ENCODE data around the gene IER2.

Gene IER2

GRCh38 chr19:13146763-13147563, 3.2 kb upstream of the IER2 start:
- no peak for DNase-seq

DNA sequence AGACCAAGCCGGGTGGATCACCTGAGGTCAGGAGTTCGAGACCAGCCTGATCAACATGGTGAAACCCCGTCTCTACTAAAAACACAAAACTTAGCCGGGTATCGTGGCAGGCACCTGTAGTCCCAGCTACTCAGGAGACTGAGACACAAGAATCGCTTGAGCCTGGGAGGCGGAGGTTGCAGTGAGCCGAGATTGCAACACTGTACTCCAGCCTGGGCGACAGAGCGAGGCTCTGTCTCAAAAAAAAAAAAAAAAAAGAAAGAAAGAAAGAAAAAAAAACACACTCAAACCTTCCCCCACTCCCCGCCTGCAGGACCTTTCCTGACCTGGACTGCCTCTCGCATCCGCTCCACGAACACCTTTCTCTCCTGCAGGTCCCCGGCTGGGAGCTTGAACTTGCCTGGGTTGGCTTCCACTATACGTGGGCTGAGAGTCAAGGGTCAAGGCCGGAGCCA, 1.0 kb upstream of the IER2 start:
- peak in 1 of 6 experiments; percentile 29 for DNase-seq

DNA sequence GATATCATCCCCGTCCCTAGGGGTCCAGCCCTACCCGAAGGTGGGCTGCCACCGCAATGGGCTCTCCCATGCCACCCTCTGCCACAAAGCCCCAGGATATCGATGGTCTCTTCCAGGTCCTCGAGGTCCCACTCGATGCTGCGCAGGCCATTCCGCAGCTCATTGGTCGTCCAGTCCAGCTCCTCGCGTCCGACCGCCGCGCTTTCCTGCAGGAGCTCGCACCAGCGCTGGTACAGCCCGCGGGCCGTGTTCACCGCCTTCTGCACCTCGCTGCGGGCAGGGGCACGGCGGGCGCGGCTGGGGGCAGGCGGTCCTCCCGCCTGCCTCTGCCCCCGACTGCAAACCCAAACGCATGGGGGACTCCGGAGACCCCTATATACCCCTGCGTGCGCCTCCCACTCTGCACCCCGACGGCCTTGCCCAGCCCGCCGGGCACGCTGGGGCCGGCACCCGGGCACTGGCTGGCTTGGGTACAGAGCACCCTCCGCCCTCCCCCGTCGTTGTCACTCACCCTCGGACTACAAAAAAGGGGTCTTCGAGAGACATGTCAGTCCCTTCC, 504 bp upstream of the IER2 start:
- DNase-seq, result no peak

DNA sequence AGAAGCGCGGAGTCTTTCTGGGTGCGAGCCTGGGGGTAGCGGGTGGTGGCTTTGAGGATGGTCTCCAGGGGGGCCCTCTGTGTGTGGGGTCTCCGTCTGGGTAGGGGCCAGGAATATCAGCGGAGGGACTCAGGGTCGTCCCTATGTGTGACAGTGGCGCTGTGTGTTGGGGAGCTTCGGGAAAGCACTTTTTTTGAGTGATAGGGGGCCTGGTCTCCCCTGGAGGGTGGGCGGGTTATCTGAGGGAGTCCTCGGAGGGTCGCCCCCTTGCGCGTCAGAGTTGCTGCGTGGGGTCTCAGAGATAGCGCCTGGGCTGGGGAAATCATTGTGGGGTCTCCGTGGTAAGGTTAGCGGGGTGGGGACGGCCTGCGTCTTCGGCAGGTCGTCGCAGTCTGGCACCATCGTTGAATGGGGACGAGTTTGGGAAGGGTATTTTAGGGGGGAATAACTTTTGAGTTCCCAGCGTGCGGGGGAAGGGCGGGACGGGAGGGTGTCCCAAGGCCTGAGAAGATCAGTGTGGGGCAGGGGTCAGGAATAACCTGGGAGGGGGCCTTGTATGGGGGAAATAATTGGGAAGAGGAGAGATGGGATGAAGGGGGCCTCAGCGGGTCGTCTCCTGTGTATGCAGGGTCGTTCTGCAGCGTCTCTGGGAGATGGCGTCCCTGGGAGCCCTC, 857 bp downstream of the IER2 start:
- DNase-seq, result peak in 4 of 6 experiments; percentile 30 to 53 (median 40)

DNA sequence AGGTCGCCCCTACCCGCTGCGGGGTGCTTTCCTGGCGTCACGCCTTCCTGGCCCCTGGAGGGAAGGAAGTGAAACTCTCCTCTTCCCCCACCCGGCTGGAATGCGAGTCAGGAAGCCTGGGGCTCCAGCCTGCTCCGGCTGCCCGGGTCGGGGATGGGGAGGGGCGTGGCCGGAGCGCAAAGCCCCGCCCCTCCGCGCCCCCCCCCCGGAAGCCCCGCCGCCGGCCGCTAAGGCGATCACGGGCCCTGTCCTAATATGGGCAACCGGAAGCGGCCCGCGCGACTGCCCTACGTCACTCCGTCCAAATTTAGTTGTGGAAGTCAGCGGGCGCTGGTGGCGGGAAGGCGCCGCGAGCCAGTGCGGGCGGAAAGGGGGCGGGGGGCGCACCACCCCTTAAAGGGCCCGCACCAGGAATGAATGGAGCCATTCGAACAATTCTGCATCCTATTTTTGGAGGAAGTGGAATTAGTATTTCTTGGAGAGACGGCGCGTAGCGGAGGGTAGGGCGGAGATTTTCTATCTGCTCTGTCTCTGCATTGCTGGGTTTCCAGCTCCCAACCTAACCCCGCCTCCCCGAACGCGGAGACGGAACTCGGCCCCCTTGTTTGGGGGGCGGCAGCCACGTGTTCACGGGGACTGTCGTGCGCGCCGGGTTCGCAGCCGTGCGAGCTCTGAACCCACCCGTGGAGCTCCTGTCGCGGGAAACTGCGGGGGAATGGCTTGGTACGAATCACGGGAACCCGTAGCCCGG, 1.6 kb downstream of the IER2 start:
- DNase-seq, result peak; percentile 92 to 95 (median 93)

GRCh38 chr19:13152356-13152973, 2.3 kb downstream of the IER2 start:
- no peak for DNase-seq

GRCh38 chr19:13152974-13153568, 2.9 kb downstream of the IER2 start:
- DNase-seq, result peak; percentile 89 to 98 (median 95)

DNA sequence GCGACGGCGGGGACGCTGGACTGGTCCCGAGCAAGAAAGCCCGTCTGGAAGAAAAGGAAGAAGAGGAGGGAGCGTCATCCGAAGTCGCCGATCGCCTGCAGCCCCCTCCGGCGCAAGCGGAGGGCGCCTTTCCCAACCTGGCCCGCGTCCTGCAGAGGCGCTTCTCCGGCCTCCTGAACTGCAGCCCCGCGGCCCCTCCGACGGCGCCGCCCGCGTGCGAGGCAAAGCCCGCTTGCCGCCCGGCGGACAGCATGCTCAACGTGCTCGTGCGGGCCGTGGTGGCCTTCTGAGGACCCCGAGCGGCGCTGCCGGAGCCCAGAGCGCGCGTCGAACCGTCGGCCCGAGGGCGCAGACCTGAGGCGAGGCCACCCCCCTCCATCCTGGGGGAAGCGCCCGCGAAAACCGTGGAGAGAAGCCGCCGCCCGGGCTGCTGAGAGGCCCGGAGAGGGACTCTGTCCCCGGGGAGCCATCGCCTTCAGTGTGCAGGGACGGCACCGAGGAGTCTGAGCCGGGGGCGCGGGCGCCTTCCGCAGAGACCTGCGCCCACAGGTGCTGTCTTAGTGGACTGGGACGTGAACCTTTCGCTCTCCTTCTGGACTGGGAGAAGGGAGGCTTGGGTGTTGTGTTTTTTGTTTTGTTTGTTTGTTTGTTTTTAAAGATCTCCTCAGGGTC, 3.5 kb downstream of the IER2 start:
- peak in 3 of 6 experiments; percentile 32 to 42 (median 36) for DNase-seq

DNA sequence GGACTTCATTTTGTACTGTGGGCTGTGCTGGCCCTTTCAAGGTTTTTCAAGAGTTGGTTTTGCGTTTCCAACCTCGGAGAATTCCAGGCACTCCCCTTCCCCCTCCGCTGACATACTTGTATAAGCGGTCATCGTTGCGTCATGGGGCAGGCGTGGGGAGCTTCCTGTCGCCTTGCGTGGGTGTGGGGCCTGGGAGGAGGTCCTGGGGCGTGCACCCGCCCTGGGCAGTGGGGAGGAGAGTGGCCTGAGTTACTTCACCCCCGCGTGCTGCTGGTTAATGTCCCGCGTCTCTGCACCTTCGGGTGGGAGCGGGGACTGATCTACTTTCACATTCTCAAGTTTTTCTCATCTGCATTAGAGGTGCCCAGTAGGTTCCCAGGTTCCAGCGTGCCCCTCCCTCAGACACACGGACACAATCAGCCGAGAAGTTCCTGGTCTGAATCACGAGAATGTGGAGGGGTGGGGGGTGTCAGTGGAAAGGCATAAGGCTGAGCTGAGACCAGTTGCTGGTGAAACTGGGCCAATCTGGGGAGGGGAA, 4.1 kb downstream of the IER2 start:
- peak in 5 of 6 experiments; percentile 24 to 64 (median 52) for DNase-seq

- DNase-seq, result peak; percentile 60 to 81 (median 74)
Observed at GRCh38 chr19:13154911-13155471, 4.8 kb downstream of the IER2 start.

DNA sequence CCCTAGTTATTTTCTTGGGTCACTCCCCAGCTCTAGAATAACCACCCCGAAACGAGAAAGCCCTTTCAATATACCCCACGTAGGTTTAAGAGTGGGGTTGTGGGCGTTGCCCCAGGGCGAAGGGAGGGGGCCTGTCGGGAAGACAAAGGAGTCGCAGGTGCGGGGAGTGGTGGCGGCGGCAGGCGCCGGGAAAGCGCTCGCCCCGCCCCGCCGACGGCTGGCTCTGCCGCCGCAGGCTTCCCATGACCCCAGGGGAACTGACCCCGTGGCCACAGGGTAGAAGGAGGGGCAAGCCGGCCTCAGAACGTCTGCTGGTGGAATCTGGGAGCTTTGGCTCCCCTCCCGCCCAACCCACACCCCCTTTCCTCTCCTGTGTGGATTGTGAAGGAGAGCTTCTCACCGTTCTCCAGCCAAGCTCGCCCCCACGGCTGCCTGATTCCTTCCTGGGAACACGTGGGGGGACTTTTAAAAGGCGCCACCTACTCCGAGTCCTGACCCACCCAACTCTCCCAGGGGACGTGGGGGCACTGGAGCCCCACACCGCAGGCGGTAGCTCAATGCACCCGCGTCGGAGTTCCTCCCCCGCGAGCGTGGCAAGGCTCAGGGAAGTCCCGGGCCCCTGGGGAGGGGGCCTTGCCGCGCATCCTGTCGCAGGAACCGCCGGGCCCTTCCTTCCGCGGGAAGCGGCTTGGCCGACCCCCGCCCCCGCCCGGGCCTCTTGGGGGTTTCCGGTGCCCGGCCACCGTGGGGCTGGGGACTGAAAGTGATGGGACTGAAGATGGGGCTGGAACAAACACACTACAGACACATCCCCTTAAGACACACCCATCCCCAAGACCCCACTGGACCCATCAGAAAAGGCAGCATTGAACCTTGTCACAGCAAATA, 5.5 kb downstream of the IER2 start:
- peak; percentile 67 to 77 (median 75) for DNase-seq

GRCh38 chr19:13159713-13160112, 9.5 kb downstream of the IER2 start:
- no peak for DNase-seq

- DNase-seq, result no peak
Observed at GRCh38 chr19:13160557-13160956, 10.3 kb downstream of the IER2 start.

DNA sequence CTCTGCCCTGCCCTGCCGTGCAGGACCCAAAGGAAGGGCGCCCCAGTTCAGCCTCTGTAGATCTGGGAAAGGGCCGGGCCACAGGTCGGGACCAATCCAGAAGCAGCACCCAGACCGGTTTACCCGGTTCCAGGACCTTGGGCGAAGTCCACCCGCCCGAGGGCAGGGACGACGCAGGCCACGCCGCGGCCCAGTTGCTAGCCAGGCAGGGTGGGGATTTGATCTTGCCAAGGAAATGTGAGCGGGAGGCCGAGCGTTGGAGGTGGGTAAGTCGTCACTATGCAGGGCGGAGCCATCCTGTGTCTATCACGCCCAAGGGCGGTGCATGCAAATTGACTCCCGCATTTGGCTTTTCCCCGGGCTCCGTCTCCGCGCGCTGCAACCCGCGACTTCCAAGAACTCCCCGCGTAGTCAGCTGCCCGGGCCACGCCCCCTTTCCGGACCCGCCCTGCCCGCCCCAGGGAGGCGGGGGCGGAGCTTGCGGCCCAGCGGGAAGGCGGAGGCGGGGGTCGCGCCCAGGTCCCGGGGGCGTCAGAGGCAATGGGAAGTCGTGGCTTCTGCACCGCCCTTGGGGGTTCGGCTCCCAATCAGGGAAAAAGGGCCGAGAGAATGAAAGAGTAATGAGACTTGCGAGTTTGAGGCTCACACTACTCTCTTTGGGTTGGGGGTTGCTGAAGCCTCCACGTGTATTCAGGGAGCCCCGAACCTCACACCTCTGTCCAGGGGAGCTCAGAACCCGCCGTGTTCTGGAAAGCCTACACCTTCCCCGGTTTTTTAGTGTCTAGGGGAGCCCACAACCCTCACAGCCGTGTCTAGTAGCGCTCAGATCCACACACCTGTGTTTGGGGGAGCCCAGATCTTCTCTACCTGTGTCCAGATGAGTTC, 12.8 kb downstream of the IER2 start:
- peak; percentile 63 to 88 (median 74) for DNase-seq

- DNase-seq, result peak in 5 of 6 experiments; percentile 9 to 58 (median 56)
Observed at GRCh38 chr19:13163609-13164342, 13.6 kb downstream of the IER2 start.

DNA sequence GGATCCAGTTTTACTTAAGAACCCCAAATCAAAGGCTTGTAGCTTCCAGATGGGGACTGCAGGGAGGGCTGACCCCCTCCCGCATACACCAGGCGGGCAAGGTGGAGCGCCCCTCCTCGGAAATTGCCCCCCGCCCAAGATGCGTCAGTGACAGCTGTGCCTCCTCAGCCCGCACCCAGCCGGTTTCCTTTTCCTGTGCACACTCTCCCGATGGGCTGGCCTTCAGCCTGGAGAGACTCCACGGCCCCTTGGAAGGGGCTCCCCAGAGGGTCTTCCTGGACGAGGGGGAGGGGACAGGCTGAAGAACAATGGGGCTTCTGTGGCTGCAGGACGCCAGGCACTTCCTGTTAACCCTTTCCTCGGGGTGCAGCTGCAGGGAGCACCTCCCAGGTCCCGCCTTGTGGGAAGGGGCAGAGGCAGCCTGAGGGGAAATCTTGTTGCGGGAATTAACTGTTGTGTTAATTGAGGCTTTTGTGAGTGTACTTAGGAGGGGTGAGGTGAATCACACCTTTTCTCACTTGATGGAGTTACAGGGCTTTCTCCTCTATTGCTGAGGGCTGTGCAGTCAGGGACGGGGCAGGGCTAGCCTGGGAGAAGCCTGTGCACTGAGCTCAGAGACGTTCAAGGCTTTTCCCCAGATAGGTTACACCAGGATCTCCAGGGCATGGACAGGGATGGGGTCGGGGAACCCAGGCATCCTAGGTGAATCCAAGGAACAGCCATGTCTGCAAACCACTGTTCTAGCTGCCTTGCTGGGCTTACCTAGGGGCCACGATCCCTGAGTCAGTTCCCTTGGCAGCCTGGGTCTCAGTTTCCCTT, 14.3 kb downstream of the IER2 start:
- peak; percentile 14 to 46 (median 36) for DNase-seq
